Gastroesophageal sphincter (tissue), 4 donors: Measurements from ENCODE around the gene FGF14. TPM values are rescaled to one million over a fixed set of nuclear protein-coding genes. Genes with fewer than 3 reads are reported as not detected.
"Not testable (repeated sequence)": the region's sequence is repeated elsewhere in the genome, so short reads cannot be mapped to it uniquely, and the experiment has no call there.

Experiments
- ATAC-seq: fragments of 150-250 bp; one replicate; pipeline ENCODE4 v1.9.1; 2016; ENCODE audit warnings: mild to moderate bottlenecking, moderate library complexity
- H3K27ac ChIP-seq, 4 donors: fragments of 200-600 bp; sonication (generic) in 3 of 4; 1 replicate in 3 of 4; 2 replicates in 1 of 4; pipeline ENCODE4 v1.5.1; 2016 to 2019
- H3K27me3 ChIP-seq: fragments of 200-600 bp; sonication (generic); one replicate; pipeline ENCODE4 v1.5.1; 2019
- H3K36me3 ChIP-seq, 2 donors: fragments of 200-600 bp; sonication (generic); one replicate each; pipeline ENCODE4 v1.5.1; 2019; ENCODE audit warnings: control low read depth in 1 of 2
- H3K4me1 ChIP-seq, 3 donors: fragments of 200-600 bp; sonication (generic); 1 replicate in 2 of 3; 2 replicates in 1 of 3; pipeline ENCODE4 v1.5.1; 2016 to 2019; ENCODE audit warnings: control low read depth in 2 of 3
- H3K4me3 ChIP-seq, 2 donors: fragments of 200-600 bp; sonication (generic); one replicate each; pipeline ENCODE4 v1.5.1; 2019; ENCODE audit warnings: mild to moderate bottlenecking in 1 of 2, moderate library complexity in 1 of 2
- H3K9me3 ChIP-seq, 3 donors: fragments of 200-600 bp; sonication (generic); one replicate each; pipeline ENCODE4 v1.5.1; 2017 to 2019; ENCODE audit warnings: control low read depth in 2 of 3
- EP300 ChIP-seq: sonication (generic); formaldehyde crosslinking; IDR thresholded peaks from one replicate; pipeline ENCODE4 v1.6.1; 2017; ENCODE audit warnings: antibody characterized with exemption, mild to moderate bottlenecking
- POLR2A ChIP-seq, 2 donors: fragments of 450-650 bp; IDR thresholded peaks; one replicate each; pipeline ENCODE4 v1.6.1; 2017; ENCODE audit warnings: antibody characterized with exemption in 2 of 2, mild to moderate bottlenecking in 2 of 2, moderate library complexity in 1 of 2
- POLR2AphosphoS5 ChIP-seq: sonication (generic); formaldehyde crosslinking; IDR thresholded peaks from one replicate; pipeline ENCODE4 v1.6.1; 2017; ENCODE audit warnings: antibody characterized with exemption
- WGBS, 2 donors: methylation state at CpG; one replicate each; pipeline ENCODE4 v1.1.5; 2018; ENCODE audit warnings: low coverage in 1 of 2; 5-methylcytosine and 5-hydroxymethylcytosine counted together
- total RNA-seq, 4 donors: library from RNA; depleted of rRNA; stranded (reverse); fragments of >200 nt; gene quantifications; one replicate each; pipeline ENCODE4 v1.1.0, GENCODE V29; 2016
- TF ChIP-seq, protein P1 (sequence below), 4 experiments: fragments of 200-600 bp in 2 of 4; fragments of 450-650 bp in 2 of 4; sonication (generic) in 1 of 4; IDR thresholded peaks; one replicate each; pipeline ENCODE4 v1.5.1; 2017 to 2019; ENCODE audit warnings: antibody characterized with exemption in 4 of 4, mild to moderate bottlenecking in 2 of 4, moderate library complexity in 2 of 4

FGF14 gene
- total RNA-seq, 4 donors from 2014 or later, result 0.31 to 2.0 (median 0.95) TPM

DNA sequence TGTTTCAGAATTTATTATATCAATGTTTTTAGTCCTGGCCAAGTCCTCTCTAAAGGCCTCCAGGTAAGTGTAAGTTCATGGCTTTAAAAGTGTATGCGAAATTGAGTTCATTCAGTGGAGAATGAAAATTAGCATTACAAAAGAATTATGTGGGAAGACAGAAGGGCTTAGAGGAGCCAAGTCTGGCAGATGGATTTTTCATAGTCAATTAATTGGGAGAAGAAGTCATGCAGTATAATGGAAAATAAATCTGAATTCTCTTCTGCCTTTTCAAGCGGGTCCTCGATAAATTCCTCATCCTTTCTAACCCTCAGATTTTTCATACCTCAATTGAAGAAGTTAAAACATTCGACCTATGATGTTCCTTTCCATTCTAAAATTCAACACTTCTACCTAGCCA lies 555.1 kb downstream of the FGF14 start:
- no peak for ATAC-seq
- Histone ChIP-seq H3K27me3 (no peaks in the 10 kb centered on the region), H3K9me3 (no peaks in the 10 kb centered on the region), H3K27ac (no peak overlapping the region), H3K4me1 (no peaks in the 10 kb centered on the region), H3K36me3 (no peaks in the 10 kb centered on the region), H3K4me3 (no peak overlapping the region)
- 83 to 88% methylated on average over 1 to 4 of the region's 4 CpGs for WGBS, 2 donors
- TF ChIP-seq POLR2AphosphoS5 (no peak), EP300 (no peak), POLR2A (IDR thresholded peaks at IDR 0.05) (no peak)
- TF ChIP-seq, protein P1, sequence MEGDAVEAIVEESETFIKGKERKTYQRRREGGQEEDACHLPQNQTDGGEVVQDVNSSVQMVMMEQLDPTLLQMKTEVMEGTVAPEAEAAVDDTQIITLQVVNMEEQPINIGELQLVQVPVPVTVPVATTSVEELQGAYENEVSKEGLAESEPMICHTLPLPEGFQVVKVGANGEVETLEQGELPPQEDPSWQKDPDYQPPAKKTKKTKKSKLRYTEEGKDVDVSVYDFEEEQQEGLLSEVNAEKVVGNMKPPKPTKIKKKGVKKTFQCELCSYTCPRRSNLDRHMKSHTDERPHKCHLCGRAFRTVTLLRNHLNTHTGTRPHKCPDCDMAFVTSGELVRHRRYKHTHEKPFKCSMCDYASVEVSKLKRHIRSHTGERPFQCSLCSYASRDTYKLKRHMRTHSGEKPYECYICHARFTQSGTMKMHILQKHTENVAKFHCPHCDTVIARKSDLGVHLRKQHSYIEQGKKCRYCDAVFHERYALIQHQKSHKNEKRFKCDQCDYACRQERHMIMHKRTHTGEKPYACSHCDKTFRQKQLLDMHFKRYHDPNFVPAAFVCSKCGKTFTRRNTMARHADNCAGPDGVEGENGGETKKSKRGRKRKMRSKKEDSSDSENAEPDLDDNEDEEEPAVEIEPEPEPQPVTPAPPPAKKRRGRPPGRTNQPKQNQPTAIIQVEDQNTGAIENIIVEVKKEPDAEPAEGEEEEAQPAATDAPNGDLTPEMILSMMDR (IDR thresholded peaks at IDR 0.05), result no peak

DNA sequence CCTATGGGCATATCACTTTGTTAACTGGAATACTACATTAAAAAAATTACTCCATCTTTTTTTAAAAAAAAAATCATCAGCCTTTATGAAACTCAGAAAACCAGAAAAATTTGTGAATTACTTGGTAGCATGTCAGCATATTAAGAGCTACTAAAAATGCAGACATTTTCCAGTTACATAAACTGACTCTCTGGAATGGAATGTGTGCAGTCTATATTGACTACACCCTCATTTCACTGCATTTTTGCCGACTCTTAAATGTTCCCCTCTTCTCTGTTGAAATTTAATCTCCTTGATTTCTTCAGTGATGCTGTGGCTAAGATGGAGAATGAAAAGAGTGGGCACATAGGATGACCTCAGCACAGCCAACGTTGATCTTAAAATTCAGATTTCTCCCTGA lies 555.6 kb downstream of the FGF14 start:
- ATAC-seq, result no peak
- Histone ChIP-seq H3K27ac (no peak overlapping the region), H3K4me3 (no peak overlapping the region), H3K36me3 (no peaks in the 10 kb centered on the region), H3K9me3 (no peaks in the 10 kb centered on the region), H3K27me3 (no peaks in the 10 kb centered on the region), H3K4me1 (no peaks in the 10 kb centered on the region)
- 73 to 86% methylated on average over 2 of the region's 2 CpGs for WGBS, 2 donors
- no peak for TF ChIP-seq POLR2AphosphoS5
- TF ChIP-seq POLR2A (IDR thresholded peaks at IDR 0.05), result no peak
- no peak for TF ChIP-seq EP300
- TF ChIP-seq, protein P1 (IDR thresholded peaks at IDR 0.05), result no peak

DNA sequence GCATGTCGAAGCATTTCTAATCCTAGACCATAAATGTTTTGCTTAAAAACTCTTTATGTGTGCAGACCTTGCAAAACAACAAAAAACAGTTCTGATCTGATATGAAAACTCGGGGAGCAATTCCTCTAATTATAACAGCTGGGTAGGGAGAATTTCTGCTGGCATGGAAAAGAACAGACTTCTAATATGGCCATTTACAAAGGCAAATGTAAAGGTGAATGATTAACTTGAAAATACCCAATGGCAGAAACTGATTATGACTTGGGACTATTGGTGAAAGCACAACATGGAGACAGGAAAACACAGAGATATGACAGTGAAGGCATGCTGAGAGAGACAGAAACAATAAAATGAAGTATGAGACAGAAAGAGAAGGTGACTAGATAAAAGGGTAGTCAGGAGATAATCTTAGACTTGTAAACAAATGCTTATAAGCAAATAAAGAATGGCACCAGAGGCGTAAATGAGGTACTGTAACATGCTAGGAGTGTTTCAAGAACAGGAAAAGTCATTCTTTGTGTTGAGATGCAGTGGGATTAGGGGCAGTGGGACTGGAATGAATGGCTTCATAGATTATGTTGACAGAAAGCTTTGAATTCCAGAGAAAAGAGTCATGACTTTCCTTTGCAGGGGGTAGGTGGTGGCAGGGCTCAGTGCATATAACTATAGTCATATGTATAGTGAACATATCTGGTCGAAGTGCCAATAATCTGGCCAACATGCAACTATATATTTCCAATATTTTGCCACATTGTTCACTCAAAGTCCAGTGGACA lies 556.4 kb downstream of the FGF14 start:
- ATAC-seq, result no peak
- WGBS, 2 donors, result 61 to 71% methylated on average over 4 of the region's 4 CpGs
- H3K4me1 ChIP-seq, result no peaks in the 10 kb centered on the region
- H3K27ac ChIP-seq, result no peak overlapping the region
- H3K27me3 ChIP-seq, result no peaks in the 10 kb centered on the region
- H3K4me3 ChIP-seq, result no peak overlapping the region
- H3K36me3 ChIP-seq, result no peaks in the 10 kb centered on the region
- H3K9me3 ChIP-seq, result no peaks in the 10 kb centered on the region
- TF ChIP-seq POLR2AphosphoS5, result no peak
- no peak for TF ChIP-seq POLR2A (IDR thresholded peaks at IDR 0.05)
- TF ChIP-seq, protein P1 (IDR thresholded peaks at IDR 0.05), result no peak
- TF ChIP-seq EP300, result no peak

DNA sequence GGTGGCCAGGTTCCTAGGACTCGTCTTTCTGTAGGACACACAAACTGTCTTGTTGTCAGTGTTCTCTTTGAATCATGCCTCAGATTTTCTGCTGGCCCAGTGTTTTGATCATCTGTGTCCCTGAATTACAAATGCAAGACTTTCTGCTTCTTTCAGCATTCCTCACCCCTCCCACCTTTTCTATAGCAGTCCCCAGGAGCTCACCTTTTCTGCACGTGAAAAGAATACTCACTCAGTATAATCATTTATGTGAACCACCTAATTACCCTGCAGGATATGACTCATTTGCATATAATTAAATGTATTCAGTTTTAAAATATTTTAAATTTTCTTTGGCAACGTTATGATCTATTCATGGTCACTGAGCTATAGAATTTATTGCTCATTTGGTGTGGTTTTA lies 560.1 kb downstream of the FGF14 start:
- TF ChIP-seq POLR2A (IDR thresholded peaks at IDR 0.05) (no peak), POLR2AphosphoS5 (no peak), EP300 (no peak)
- TF ChIP-seq, protein P1 (IDR thresholded peaks at IDR 0.05), result no peak

DNA sequence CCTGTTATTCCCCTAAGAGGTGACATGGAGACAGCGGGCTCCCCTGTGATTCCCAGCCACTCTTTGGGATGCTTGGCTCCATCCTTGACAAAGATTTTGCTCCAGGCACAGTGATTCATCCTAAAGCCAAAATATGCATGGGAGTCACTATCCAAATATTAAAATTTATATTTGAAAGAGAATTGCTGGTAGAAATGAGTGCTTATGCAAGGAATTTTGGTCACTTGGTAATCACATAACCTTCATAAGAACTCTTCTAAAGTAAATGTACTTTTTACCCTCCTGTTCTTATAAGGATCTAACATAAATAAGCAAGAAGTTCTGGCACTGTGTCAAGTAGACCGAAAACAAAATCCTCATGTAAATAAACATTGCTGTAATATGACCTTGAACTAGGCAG lies 563.5 kb downstream of the FGF14 start:
- Histone ChIP-seq H3K9me3 (no peaks in the 10 kb centered on the region), H3K4me1 (no peaks in the 10 kb centered on the region), H3K27ac (no peak overlapping the region), H3K4me3 (no peak overlapping the region), H3K27me3 (no peaks in the 10 kb centered on the region), H3K36me3 (no peaks in the 10 kb centered on the region)
- no peak for TF ChIP-seq POLR2AphosphoS5
- no peak for TF ChIP-seq POLR2A (IDR thresholded peaks at IDR 0.05)
- TF ChIP-seq, protein P1 (IDR thresholded peaks at IDR 0.05), result no peak
- TF ChIP-seq EP300, result no peak
- 23 to 54% methylated on average over 1 to 2 of the region's 2 CpGs for WGBS, 2 donors
- ATAC-seq, result no peak

More for the DNA sequence above, 560.1 kb downstream of the FGF14 start:
- H3K27ac ChIP-seq, result no peak overlapping the region
- no peaks in the 10 kb centered on the region for H3K4me1 ChIP-seq
- no peak for ATAC-seq
- no peaks in the 10 kb centered on the region for H3K36me3 ChIP-seq
- H3K27me3 ChIP-seq, result no peaks in the 10 kb centered on the region
- H3K9me3 ChIP-seq, result no peaks in the 10 kb centered on the region
- 29 to 31% methylated on average over 3 of the region's 3 CpGs for WGBS, 2 donors
- no peak overlapping the region for H3K4me3 ChIP-seq

DNA sequence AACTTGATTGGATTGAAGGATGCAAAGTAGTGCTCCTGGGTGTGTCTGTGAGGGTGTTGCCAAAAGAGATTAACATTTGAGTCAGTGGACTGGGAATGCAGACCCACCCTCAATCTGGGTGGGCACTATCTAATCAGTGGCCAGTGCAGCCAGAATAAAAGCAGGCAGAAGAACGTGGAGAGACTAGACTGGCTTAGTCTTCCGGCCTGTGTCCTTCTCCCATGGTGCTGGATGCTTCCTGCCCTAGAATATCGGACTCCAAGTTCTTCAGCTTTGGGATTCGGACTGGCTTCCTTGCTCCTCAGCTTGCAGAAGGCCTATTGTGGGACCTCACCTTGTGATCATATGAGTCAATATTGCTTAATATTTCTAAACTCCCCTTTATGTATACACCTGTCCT lies 564.1 kb downstream of the FGF14 start:
- H3K9me3 ChIP-seq, ATAC-seq, H3K4me1 ChIP-seq, H3K4me3 ChIP-seq, H3K36me3 ChIP-seq, H3K27me3 ChIP-seq, H3K27ac ChIP-seq: not testable (repeated sequence)
- WGBS, 2 donors, result 77 to 80% methylated on average over 1 to 4 of the region's 4 CpGs
